UCSD-AML1 (cell line): ENCODE measurements around the gene CNP.
A peak's percentile ranks its signal among the peaks of the same experiment; 100 is the strongest.
"Not testable (repeated sequence)": the region's sequence is repeated elsewhere in the genome, so short reads cannot be mapped to it uniquely, and the experiment has no call there.

ENCODE experiments used
- DNase-seq: peaks from one replicate; lab custom pipeline; 2025; ENCODE audit not compliant: unreplicated experiment; lab: John Stamatoyannopoulos, UW

The CNP gene

GRCh38 chr17:41966463-41967140, at the start of gene CNP:
Gene CNP (plus strand): TSS chr17:41966795. CDS start chr17:41966885, 90 bp downstream.
- DNase-seq, result peak; percentile 95

- no peak for DNase-seq
Observed at GRCh38 chr17:41917192-41917591, 49.4 kb upstream of the CNP start.

- peak; percentile 57 for DNase-seq
Observed at GRCh38 chr17:41917679-41918313, 48.8 kb upstream of the CNP start.

- DNase-seq, result peak; percentile 98
Observed at GRCh38 chr17:41918314-41919164, 48.1 kb upstream of the CNP start, which contains the start of gene ACLY. Gene ACLY (minus strand): TSS chr17:41918951. CDS start chr17:41913873, 5,078 bp downstream.

- DNase-seq, result no peak
Observed at GRCh38 chr17:41919165-41919817, 47.3 kb upstream of the CNP start.

GRCh38 chr17:41919840-41920579, 46.6 kb upstream of the CNP start:
- no peak for DNase-seq

- no peak for DNase-seq
Observed at GRCh38 chr17:41920580-41920955, 46.0 kb upstream of the CNP start.

- DNase-seq, result no peak
Observed at GRCh38 chr17:41925991-41926590, 40.5 kb upstream of the CNP start.

GRCh38 chr17:41928693-41929251, 37.8 kb upstream of the CNP start:
- DNase-seq, result no peak

GRCh38 chr17:41930009-41930832, 36.4 kb upstream of the CNP start, which contains the start of gene ODAD4:
Gene ODAD4 (plus strand): TSS chr17:41930617. CDS start chr17:41930724, 107 bp downstream.
- DNase-seq, result peak; percentile 96

- DNase-seq, result not testable (repeated sequence)
Observed at GRCh38 chr17:41930833-41931156, 35.8 kb upstream of the CNP start.

- not testable (repeated sequence) for DNase-seq
Observed at GRCh38 chr17:41931715-41932114, 34.9 kb upstream of the CNP start.

- DNase-seq, result no peak
Observed at GRCh38 chr17:41932816-41933389, 33.7 kb upstream of the CNP start.

- no peak for DNase-seq
Observed at GRCh38 chr17:41935641-41936040, 31.0 kb upstream of the CNP start.

GRCh38 chr17:41937970-41938954, 28.3 kb upstream of the CNP start:
- no peak for DNase-seq

- no peak for DNase-seq
Observed at GRCh38 chr17:41939044-41939692, 27.4 kb upstream of the CNP start.

GRCh38 chr17:41939693-41940090, 26.9 kb upstream of the CNP start:
- DNase-seq, result no peak
